Skeletal muscle cell (primary cell): ENCODE measurements around the gene NOS1.

Experiments
- DNase-seq: peaks from one replicate; pipeline ENCODE4 v3.0.0-alpha.2; 2010; ENCODE audit warnings: low read depth
- H3K4me3 ChIP-seq: 2 replicates; pipeline ENCODE4 v1.5.1; 2011; ENCODE audit warnings: low read depth, mild to moderate bottlenecking, control low read depth, low read length, moderate library complexity

NOS1 gene

DNA sequence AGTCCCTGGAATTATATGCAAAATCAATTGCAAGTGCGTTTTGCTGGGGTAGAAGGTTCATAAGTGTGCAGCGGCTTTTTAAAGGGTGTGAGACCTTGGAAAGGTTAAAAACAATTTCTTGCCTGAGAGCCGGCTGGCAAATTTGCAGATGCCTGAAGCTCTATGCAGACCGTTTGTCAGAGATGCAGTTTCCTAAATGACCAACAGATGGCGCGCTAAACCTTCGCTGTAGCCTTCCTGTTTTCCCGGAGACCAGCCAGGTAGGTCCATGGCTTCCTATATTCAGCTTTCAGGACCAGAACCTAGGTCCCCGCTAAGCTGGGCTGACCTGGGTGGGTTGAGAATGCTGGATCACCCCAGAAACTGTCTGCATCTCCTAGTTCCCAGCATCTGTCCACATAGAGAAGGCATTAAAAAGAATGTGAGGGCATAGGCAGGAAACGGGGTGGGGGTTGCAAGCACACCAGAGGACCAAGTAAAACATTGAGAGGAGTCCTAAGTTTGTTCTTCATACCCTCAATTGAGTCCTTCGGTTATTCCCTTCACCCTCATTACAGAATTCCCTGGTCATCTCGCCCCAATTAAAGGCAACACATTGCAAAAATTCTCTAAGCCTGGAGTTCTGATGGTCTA, 5.7 kb upstream of the NOS1 start:
- DNase-seq: peak; percentile 20
- no peak overlapping the region for H3K4me3 ChIP-seq

GRCh38 chr12:117365049-117365616, 3.7 kb upstream of the NOS1 start:
- H3K4me3 ChIP-seq: no peak overlapping the region
- no peak for DNase-seq

DNA sequence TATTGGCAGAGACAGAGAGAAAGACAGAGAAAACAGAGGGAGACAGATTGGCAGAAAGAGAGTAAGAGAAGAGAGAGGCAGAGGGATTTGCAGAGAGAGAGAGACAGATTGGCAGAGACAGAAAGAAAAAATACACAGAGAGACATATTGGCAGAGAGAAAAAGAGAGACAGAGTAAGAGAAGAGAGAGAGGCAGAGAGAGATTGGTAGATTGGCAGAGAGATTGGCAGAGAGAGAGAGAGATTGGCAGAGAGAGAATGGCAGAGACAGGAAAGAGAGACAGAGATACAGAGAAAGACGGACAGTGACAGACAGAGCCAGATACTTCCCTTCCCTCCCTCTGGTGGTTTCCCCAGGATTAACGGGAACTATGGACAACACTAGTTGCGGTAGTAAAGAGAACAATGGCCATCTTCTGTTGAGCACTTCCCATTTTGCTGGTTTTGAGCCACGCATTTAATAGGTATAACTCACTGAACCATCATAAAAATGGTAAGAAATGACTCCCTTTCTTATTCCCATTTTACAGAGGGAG, 2.6 kb upstream of the NOS1 start:
- no peak for DNase-seq
- H3K4me3 ChIP-seq: no peak overlapping the region

- DNase-seq: no peak
- H3K4me3 ChIP-seq: no peak overlapping the region
Observed at GRCh38 chr12:117363056-117363662, 1.7 kb upstream of the NOS1 start.

DNA sequence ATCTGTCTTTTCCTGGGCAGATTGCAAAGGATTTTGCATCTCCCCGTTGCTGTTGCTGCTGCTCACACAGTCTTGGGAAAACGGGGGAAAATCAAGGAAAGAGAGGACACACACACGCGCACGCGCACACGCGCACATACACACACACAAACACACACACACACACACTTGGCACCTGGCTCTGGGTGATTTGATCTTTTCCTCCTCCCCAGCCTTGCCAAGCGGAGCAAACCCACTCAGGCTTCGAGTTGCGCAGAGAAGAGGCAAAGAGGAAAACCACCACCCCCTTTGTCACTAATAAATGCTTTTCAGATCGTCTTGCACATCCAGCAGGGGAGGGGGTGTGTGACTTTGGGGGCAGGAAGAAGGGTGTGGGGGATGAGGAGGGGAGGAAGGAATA, 965 bp upstream of the NOS1 start:
- no peak for DNase-seq
- H3K4me3 ChIP-seq: no peak overlapping the region

- DNase-seq: no peak
- H3K4me3 ChIP-seq: no peak overlapping the region
Observed at GRCh38 chr12:117361905-117362304, 479 bp upstream of the NOS1 start.

DNA sequence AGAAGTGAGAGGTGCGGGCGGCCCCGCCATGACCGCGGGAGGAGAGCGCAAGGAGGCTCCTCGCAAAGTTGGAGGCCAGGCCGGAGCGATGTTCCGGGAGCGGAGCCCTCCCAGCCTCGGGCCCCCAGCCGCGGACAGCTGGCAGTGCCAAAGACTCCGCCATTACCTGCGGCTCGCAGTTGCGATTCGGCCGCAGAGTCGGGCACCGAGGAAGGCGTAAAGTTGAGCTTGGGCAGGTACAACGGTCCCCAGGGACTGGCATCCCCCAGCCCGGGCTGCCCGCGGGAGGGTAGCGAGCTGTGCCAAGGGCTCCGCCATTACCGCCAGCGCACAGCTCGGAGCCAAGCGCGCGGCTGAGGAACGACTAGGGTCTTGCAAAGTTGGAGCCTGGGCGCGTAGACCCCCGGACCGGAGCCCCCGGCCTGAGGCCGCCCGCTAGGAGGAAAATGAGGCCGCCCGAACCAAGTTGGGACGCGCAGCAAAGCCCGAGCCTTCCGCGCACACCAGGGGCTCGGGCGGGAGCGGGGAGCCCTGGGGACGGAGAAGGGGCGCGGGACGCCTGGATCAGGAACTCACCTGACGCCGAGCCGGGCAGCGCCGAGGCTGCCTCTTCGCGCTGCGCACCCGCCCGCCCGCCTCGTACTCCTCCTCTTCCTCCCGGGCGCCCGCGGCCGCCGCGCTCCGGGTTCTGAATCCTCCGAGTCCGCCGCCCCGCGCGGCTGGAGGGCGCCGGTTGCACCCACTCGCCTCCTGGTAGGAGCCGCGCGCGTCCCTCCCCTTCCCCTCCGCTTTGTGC, 677 bp downstream of the NOS1 start:
- H3K4me3 ChIP-seq: no peak overlapping the region
- DNase-seq: no peak

GRCh38 chr12:117360222-117360550, 1.2 kb downstream of the NOS1 start:
- H3K4me3 ChIP-seq: no peak overlapping the region
- DNase-seq: no peak

DNA sequence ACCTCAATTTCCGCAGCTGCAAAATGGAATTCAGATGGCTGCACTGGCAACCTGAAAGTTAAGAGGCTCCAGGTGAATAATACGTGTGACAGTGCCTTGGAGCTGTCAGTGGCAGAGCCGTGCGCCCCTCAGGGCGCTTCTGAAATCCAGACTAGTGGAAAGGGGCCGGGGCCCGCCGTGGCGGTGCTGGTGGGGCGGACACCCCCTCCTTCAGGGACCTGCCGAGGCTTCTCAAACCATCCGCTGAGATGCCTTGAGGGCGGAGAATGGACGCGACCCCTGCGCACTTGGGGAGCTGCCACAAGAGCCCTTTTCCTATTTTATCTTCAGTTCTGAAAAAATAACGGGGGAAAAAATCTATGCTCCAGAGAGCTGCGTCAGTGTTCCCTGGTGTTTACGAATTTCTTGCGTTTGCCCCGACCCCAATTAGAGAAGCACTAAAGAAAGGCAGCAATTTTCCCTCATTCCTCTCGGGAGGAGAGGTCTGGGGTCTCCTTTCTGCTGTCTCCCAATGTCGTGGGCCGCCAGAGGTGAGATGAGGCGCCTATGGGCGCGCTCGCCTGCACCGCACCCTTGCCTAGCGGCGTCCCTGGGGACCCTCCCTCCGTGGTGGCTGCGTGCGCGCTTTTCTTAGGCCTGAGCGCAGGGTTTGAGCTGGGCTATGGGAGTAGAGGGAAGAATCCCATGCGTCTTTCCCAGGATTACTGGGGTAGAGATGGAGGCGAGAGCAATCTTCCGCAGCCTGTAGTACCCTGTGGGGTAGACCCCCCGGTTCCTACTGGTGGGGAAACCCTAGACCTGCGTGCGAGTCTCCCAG, 2.2 kb downstream of the NOS1 start:
- H3K4me3 ChIP-seq: no peak overlapping the region
- no peak for DNase-seq

DNA sequence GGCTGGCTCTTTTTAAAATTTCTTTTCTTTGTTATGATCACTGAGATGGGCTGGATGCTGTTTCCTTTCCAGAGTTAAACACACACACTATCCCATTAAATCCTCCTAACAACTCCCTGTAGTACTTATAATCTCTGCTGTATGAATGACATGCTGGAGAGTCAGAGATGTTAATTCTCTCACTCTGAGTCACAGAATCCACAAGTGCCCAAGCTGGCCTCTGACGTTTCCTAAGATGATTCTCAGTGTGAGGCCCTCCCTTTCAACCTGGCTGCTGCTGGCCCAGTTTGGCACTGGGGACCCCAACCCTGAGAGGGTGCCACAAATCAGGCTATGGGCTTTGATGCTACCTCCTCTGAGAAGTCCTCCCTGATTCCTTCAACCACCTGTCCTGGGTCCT, 5.4 kb downstream of the NOS1 start:
- DNase-seq: no peak
- no peak overlapping the region for H3K4me3 ChIP-seq

DNA sequence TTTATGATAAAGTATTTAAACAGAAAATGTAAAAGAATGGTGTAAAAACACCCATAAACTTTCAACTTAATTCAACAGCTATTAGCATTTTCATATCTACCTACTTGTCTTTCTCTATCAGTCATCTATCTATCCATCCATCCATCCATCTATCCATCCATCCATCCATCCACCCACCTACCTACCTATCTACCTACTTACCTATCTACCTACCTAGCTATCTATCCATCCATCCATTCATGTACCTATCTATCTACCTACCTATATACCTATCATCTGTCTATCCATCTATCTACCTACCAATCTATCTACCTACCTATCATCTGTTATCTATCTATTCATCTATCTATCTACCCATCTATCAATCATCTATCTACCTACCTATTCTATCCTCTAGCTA, 8.5 kb downstream of the NOS1 start:
- H3K4me3 ChIP-seq: no peak overlapping the region
- DNase-seq: no peak

- no peak for DNase-seq
- H3K4me3 ChIP-seq: no peak overlapping the region
Observed at GRCh38 chr12:117352206-117352605, 9.2 kb downstream of the NOS1 start.

DNA sequence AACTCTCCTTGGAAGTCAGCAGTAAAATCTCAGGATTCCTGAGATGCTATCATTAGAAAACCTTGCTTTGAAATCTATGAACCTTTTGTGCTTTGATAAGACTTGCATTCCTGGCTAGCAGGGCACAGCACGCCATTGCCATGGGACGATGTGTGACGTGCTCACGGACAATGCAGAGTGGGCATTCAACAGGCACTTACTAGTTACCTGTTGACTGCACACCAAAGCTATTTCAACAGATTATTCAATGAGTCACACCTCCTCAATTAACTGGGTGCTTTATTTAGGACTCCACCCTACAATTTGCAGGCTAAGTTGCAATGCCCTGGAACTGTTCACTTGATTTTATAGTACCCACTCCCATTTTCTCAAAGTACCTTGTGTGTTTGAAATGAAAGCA, 11.3 kb downstream of the NOS1 start:
- DNase-seq: no peak
- no peak overlapping the region for H3K4me3 ChIP-seq

GRCh38 chr12:117347588-117347987, 13.8 kb downstream of the NOS1 start:
- H3K4me3 ChIP-seq: no peak overlapping the region
- DNase-seq: no peak

DNA sequence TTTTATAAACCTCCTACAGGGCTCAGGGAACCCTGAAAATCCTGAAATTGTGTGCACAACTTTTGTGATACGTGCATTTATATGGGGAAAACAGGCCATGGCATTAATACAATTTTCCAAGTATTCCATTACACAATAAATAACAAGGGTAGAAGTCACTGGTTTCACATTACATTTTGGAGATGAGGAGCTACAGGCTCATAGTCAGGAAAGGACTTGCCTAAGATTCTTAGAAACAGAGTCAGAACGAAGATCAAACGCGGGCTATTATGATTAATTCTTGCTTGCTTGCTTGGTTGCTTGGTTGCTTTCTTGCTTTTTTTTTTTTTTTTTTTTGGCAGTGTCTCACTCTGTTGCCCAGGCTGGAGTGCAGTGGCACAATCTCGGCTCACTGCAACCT, 16.7 kb downstream of the NOS1 start:
- H3K4me3 ChIP-seq: no peak overlapping the region
- no peak for DNase-seq

- H3K4me3 ChIP-seq: no peak overlapping the region
- DNase-seq: no peak
Observed at GRCh38 chr12:117343849-117344248, 17.6 kb downstream of the NOS1 start.

DNA sequence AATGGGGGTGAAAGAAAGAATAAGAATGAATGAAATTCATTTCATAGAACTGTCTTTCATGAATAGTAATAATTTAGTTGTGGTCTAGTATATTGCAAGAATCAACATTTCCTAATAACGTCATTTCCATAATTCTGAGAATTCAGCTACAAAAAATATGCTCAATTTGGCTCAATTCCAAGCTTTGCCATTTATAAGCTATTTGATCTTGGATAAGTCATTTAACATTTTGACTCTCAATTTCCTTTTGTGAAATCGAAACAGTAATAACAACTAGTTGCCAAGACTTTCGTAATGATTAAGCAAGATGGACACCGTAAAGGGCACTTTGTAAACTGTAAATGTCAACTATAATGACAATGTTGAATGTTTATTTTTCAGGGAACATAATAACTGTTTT, 18.1 kb downstream of the NOS1 start:
- no peak for DNase-seq

DNA sequence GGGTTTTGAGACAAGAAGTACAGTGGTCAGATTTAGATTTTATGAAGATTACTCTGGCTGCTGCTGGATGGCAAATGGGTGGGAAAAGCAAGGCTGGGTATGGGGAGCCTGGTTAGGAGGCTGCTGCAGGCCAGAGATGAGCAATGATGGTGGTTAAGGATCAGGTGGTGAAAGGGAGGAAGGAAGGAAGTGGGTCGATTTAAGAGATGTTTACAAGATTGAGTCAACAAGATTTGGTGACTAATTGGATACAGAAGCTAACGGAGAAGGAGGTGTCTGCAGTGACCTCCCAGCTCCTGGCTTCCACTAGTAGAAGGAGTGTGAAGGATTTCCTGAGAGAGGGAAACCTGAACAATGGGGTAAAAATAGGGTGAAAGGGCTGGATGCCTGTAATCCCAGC, 18.7 kb downstream of the NOS1 start:
- no peak for DNase-seq

More for the DNA sequence above, 18.1 kb downstream of the NOS1 start:
- H3K4me3 ChIP-seq: no peak overlapping the region

DNA sequence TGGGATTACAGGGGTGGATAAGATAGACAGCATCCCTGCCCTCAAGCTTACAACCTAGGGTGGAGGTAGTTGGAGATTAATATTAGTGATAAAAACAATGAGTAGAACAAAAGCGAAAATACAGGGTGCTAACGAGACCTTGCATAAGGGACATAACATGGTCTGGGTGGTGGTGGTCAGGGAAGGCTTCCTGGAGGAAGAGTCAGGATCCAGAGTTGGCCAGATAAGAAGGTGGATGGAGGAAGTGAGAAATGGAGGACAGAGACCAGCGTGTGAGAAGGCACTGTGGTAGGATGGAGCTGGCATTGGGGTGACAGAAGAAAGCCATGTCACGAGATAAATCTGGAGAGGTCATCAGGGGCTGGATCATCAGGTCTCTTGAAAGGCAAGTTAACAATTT, 19.2 kb downstream of the NOS1 start:
- DNase-seq: no peak
- no peak overlapping the region for H3K4me3 ChIP-seq

More for the DNA sequence above, 18.7 kb downstream of the NOS1 start:
- no peak overlapping the region for H3K4me3 ChIP-seq

DNA sequence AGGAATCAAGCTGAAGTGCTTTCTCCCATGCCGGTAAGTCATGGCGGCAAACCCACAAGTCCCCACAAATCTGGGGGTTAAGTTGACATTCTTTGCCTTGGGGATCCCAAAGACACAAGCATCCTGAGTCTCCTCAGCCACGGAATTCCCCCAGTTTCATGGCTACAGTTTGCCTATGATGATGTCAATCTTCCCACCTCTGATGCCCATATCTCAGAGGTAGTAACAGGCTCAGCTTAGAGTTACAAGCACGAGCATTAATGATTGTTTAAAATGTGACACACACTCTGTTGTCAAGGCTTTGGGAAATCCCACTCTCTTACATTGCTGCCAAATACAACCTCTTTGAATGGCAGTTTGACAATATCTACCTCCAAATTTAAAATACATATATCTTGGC, 22.3 kb downstream of the NOS1 start:
- H3K4me3 ChIP-seq: no peak overlapping the region
- DNase-seq: no peak
